Transverse colon (tissue), 4 donors: ENCODE measurements around the gene PTPRB.

ENCODE experiments used
- CTCF ChIP-seq, 5 experiments: fragments of 200-600 bp in 3 of 5; fragments of 450-650 bp in 2 of 5; sonication (generic) in 3 of 5; IDR thresholded peaks; 1 replicate in 2 of 5; 2 replicates in 3 of 5; pipeline ENCODE4 v1.5.1; 2016 to 2017; ENCODE audit warnings: antibody characterized with exemption in 5 of 5, inconsistent platforms in 3 of 5, mild to moderate bottlenecking in 2 of 5, moderate library complexity in 1 of 5
- EP300 ChIP-seq: sonication (generic); formaldehyde crosslinking; IDR thresholded peaks from one replicate; pipeline ENCODE4 v1.6.1; 2017; ENCODE audit warnings: antibody characterized with exemption, low read depth
- POLR2AphosphoS5 ChIP-seq, 3 donors: sonication (generic); formaldehyde crosslinking; IDR thresholded peaks; one replicate each; pipeline ENCODE4 v1.6.1; 2016; ENCODE audit warnings: antibody characterized with exemption in 3 of 3

GRCh38 chr12:70577283-70577634 is 60.0 kb downstream of the PTPRB start:
- no peak for TF ChIP-seq CTCF (IDR thresholded peaks at IDR 0.05)
- TF ChIP-seq POLR2AphosphoS5 (IDR thresholded peaks at IDR 0.05): no peak
- TF ChIP-seq EP300: no peak
